Activated T-helper 2 cell treated with anti-CD3 and anti-CD28 coated beads, Interferon-gamma antibody, Interleukin-2, Interleukin-4, amounts not matched to agents 10 μg/mL and 5 μg/mL and 100 μg/mL, durations not matched to agents 14 hours and 24 hours and 36 hours (primary cell): ENCODE data around the gene DMPK. TPM values are rescaled to one million over a fixed set of nuclear protein-coding genes. Genes with fewer than 3 reads are reported as not detected.
"Not testable (repeated sequence)": the region's sequence is repeated elsewhere in the genome, so short reads cannot be mapped to it uniquely, and the experiment has no call there.

Experiments used
- DNase-seq: peaks from one replicate; pipeline ENCODE4 v3.0.0; 2021; ENCODE audit warnings: low spot score
- H3K27ac Mint-ChIP-seq: one replicate; pipeline ENCODE4 v1.8.0; 2021; ENCODE audit warnings: mixed read lengths
- H3K27me3 Mint-ChIP-seq: one replicate; pipeline ENCODE4 v1.8.0; 2021; ENCODE audit warnings: low read depth, mixed read lengths
- H3K36me3 Mint-ChIP-seq: one replicate; pipeline ENCODE4 v1.8.0; 2021; ENCODE audit warnings: low read depth, mixed read lengths
- H3K4me1 Mint-ChIP-seq: one replicate; pipeline ENCODE4 v1.8.0; 2021; ENCODE audit warnings: low read depth, mixed read lengths
- H3K4me3 Mint-ChIP-seq: one replicate; pipeline ENCODE4 v1.8.0; 2021; ENCODE audit warnings: low read depth, mild to moderate bottlenecking, moderate library complexity, mixed read lengths
- H3K9me3 Mint-ChIP-seq: one replicate; pipeline ENCODE4 v1.8.0; 2021; ENCODE audit warnings: mixed read lengths
- intact Hi-C: fragments of 100-400 bp; cut with micrococcal nuclease; formaldehyde crosslinking; loops from one replicate; pipeline ENCODE4 v1.15.1; 2023
- total RNA-seq: library from RNA; stranded (reverse); gene quantifications from 2 replicates; pipeline ENCODE4 v1.2.3, GENCODE V29; 2022

Gene DMPK
- total RNA-seq, 1 donor from 2014 or later: 23.4 TPM

DNA sequence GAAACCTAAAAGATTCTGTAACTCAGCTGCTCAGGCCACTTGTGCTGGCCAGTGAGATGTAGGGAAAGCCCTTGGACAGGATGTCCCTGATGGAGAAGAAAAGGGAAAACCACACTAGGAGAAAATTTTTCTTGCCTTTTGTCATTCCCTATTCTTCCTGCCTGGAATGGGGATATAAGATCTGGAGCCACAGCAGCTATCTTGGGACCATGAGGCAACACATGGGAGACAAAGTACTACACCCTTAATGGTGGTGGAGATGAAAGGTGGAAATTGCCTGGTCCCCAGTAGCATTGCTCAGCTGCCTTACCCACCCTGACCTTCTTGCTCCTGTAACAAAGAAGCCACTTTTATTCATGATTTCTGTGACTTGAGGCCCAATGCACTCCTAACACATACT is 23.4 kb upstream of the DMPK start:
- H3K4me1 Mint-ChIP-seq: peaks cover 9% of the 10 kb centered on the region
- DNase-seq: no peak
- H3K9me3 Mint-ChIP-seq: no peaks in the 10 kb centered on the region
- H3K27me3 Mint-ChIP-seq: peaks cover 8% of the 10 kb centered on the region
- H3K27ac Mint-ChIP-seq: no peak overlapping the region
- intact Hi-C loops: no loop called here
- H3K36me3 Mint-ChIP-seq: no peaks in the 10 kb centered on the region
- no peak overlapping the region for H3K4me3 Mint-ChIP-seq

DNA sequence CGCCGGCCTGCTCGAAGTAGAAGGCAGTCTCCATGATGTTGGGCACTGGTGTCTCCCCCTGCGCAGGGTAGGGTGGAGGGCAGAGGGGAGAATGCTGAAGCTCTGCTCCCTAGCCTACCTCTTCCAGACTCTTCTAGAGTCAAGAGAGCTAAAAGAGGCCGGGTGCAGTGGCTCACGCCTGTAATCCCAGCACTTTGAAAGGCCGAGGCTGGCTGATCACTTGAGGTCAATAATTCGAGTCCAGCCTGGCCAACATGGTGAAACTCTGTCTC is 22.6 kb upstream of the DMPK start:
- Mint-ChIP-seq H3K27ac (no peak overlapping the region), H3K4me1 (peaks cover 5% of the 10 kb centered on the region), H3K9me3 (no peaks in the 10 kb centered on the region), H3K27me3 (peaks cover 10% of the 10 kb centered on the region), H3K36me3 (no peaks in the 10 kb centered on the region), H3K4me3 (no peak overlapping the region)
- DNase-seq: no peak
- intact Hi-C loops: no loop called here

DNA sequence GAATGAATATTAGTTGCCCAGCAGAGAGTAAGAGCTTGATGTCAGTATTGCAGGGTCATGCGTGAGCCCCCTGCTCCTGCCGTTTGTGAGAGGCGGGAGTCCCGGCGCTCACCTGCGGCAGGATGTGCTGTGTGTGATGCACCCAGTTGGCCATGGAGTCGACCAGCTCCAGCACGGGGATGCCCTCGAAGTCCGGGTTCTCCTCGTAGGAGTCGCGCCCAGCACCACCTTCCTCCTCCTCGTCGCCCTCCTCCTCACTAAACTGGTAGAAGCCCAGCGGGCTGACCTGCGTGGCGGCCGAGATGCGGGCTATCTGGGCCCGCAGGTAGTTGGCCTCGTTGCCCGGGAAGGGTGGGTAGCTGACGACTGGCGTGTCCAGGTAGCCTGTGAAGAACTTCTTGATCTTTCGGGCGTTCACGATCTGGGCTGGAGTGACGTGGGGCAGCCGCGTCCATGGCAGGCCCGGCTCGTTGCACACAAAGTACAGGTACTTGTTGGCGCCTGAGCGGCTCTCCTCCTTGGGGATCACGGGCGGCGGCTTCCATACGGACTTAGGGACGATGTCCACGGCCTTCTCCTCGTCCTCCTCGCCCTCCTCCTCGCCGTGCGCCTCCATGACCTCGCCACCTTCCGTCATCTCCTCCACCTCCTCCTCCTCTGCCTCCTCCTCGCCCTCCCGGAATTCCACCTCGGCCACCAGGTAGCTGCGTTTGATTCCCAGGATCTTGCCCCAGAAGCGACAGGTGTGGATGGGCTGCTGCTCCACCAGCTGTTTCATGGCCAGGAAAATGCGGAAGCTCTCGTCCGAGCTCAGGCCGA is 22.1 kb upstream of the DMPK start:
- Mint-ChIP-seq H3K36me3 (no peaks in the 10 kb centered on the region), H3K27me3 (peaks cover 10% of the 10 kb centered on the region), H3K9me3 (no peaks in the 10 kb centered on the region), H3K4me3 (no peak overlapping the region), H3K4me1 (peaks cover 1% of the 10 kb centered on the region), H3K27ac (no peak overlapping the region)
- intact Hi-C loops: no loop called here
- DNase-seq: no peak

DNA sequence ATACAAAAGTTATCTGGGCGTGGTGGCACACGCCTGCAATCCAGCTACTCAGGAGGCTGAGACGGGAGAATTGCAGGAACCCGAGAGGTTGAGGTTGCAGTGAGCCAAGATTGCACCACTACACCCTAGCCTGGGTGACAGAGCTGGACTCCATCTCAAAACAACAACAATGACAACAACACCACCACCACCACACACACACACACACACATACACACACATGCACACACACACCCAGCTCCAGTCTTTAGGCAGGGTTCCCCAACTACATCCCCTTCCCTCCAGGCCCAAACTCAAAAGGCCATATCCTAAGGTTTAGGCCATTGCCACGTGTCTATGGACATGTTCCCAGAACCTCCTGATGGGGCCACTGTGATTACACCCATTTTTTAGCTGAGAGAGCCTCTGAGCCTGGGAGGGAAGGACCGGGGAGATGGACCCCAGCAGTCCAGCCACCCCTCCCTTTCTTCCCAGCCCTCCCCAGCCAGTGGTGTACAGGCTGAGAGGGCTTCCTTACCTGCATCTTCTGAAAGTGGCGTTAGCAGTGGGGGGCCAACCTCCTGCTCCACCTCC is 19.4 kb upstream of the DMPK start:
- Mint-ChIP-seq H3K36me3 (no peaks in the 10 kb centered on the region), H3K4me1 (peaks cover 4% of the 10 kb centered on the region), H3K27ac (no peak overlapping the region), H3K4me3 (no peak overlapping the region), H3K9me3 (no peaks in the 10 kb centered on the region), H3K27me3 (peaks cover 17% of the 10 kb centered on the region)
- intact Hi-C loops: no loop called here
- DNase-seq: no peak

DNA sequence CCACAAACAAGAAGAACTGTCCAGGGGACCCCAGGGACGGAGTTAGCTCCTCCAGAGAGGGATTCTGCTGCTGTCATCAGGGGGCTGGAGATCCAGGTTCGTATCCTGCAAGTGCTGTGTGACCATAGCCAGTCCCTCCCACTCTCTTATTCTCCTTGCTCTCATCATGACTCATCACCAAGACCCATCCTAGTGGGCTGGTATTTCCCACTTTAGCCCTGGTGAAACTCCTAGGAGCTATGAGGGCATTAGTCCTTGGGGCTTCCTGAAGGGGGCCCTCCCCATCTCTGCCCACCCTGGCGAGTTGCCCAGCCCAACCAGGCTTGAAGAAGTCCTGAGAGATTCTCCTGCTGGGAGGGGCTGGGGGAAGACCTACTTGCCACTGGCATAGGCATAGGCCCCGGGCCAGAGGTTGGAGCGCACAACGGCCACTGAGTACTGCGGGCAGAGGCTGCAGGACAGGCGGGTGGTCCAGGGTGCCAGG is 17.8 kb upstream of the DMPK start:
- intact Hi-C loops: no loop called here
- Mint-ChIP-seq H3K4me1 (peaks cover 4% of the 10 kb centered on the region), H3K9me3 (no peaks in the 10 kb centered on the region), H3K27ac (no peak overlapping the region), H3K4me3 (no peak overlapping the region), H3K36me3 (no peaks in the 10 kb centered on the region), H3K27me3 (peaks cover 30% of the 10 kb centered on the region)
- DNase-seq: no peak

DNA sequence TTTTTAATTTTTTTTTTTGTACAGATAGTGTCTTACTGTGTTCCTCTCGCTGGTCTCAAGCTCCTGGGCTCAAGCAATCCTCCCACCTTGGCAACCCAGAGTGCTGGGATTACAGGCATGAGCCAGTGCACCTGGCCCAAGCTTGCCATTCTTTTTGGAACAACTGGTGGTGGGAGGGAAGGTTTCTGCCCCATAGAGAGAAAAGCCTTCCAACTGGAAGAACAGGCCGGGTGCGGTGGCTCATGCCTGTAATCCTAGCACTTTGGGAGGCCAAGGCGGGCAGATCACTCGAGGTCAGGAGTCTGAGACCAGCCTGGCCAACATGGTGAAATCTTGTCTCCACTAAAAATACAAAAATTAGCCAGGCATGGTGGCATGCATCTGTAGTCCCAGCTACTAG is 17.3 kb upstream of the DMPK start:
- DNase-seq, H3K4me3 Mint-ChIP-seq, H3K9me3 Mint-ChIP-seq, H3K4me1 Mint-ChIP-seq, H3K36me3 Mint-ChIP-seq, H3K27ac Mint-ChIP-seq: not testable (repeated sequence)
- intact Hi-C loops: loop anchor here (1.0 kb wide), 1 partner anchor 29 kb away; no protein-coding TSS in a partner anchor
- H3K27me3 Mint-ChIP-seq: peaks cover 36% of the 10 kb centered on the region

DNA sequence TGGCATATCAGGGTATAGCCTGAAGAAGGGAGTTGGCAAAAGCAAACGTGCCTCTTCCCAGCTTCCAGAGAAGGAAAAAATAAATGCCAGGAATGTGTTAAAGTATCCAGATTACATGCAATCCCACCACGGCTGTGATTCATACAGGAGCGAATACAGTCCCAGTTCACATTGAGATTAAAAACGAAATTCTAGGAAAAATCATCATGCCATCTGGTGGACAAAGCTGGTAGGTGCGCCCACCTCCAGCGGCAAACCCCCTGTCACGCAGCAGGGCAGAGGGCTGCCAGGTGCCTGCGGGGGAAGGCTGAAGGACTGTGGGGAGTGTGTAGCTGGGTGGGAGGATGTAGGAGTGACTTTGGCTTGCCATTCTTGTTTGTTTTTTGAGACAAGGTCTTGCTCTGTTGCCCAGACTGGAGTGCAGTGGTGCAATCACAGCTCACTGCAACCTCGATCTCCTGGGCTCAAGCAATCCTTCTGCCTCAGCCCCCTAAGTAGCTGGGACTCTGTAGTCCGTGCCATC is 16.8 kb upstream of the DMPK start:
- H3K27me3 Mint-ChIP-seq: peaks cover 37% of the 10 kb centered on the region
- H3K4me3 Mint-ChIP-seq: no peak overlapping the region
- intact Hi-C loops: loop anchor here (1.0 kb wide), 1 partner anchor 29 kb away; no protein-coding TSS in a partner anchor
- DNase-seq: peak; percentile 33
- peaks cover 4% of the 10 kb centered on the region for H3K4me1 Mint-ChIP-seq
- H3K36me3 Mint-ChIP-seq: no peaks in the 10 kb centered on the region
- H3K27ac Mint-ChIP-seq: no peak overlapping the region
- H3K9me3 Mint-ChIP-seq: no peaks in the 10 kb centered on the region

DNA sequence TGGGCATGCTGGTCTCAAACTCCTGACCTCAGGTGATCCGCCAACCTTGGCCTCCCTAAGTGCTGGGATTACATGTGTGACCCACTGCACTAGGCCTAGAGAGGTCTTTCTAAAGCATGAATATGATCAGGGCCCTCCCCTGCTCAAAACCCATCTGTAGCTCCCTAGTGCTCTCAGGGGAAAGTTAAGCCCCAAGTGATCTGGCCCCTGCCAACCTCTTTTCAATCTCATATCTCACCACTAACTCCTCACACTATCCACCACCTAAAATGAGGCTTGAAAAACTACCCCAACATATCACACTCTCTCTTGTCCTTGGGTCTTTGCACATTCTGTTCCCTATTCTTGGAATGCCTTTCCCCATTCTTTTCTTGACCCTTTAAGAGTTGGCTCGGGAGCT is 12.3 kb upstream of the DMPK start:
- no peak overlapping the region for H3K4me3 Mint-ChIP-seq
- H3K27me3 Mint-ChIP-seq: peaks cover 34% of the 10 kb centered on the region
- H3K27ac Mint-ChIP-seq: no peak overlapping the region
- peaks cover 30% of the 10 kb centered on the region for H3K4me1 Mint-ChIP-seq
- DNase-seq: no peak
- intact Hi-C loops: no loop called here
- no peaks in the 10 kb centered on the region for H3K9me3 Mint-ChIP-seq
- H3K36me3 Mint-ChIP-seq: peaks cover 20% of the 10 kb centered on the region

DNA sequence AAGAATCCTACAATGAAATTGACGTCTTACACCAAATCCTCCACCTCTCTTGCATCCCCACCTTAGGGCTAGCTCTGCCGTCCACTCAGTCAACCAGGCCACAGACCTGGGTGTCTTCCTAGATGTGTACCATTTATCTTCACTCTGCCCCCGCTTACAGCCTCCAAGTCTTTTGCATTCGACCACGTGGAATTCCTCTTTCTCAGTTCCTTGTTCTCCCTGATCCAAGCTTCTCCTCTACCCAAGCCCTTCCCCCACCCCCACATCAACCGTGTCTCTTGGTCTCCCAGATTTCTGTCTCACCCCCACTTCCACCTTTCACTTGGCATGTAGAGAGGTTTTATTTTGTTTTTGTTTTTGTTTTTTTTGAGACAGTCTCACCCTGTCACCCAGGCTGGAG is 11.6 kb upstream of the DMPK start:
- Mint-ChIP-seq H3K27me3 (peaks cover 34% of the 10 kb centered on the region), H3K4me3 (peak overlapping the region; percentile 34), H3K4me1 (peaks cover 26% of the 10 kb centered on the region), H3K9me3 (no peaks in the 10 kb centered on the region), H3K27ac (peak overlapping the region; percentile 43), H3K36me3 (peaks cover 28% of the 10 kb centered on the region)
- DNase-seq: no peak
- intact Hi-C loops: loop anchor here (2.0 kb wide), 1 partner anchor 25 kb away; the partner anchor contains the start of gene SIX5

DNA sequence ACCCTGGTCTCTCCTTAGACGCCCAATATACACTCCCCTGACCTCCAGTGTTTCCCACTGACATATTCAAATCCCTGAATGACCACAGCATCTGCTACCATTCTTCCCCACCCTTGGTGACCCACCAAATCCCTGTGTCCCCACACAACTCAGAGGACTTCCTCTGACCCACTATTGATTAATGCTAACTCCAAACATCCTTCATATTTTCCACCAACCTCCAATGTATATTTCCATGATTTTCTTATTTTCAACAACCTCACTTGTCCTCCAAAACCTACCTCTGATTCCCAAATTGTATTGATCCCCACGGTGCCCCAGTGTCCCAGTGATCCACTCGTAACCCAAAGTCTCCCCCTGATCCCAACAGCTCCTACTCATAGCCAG is 10.9 kb upstream of the DMPK start:
- no peaks in the 10 kb centered on the region for H3K9me3 Mint-ChIP-seq
- H3K27me3 Mint-ChIP-seq: peaks cover 41% of the 10 kb centered on the region
- DNase-seq: no peak
- H3K36me3 Mint-ChIP-seq: peaks cover 35% of the 10 kb centered on the region
- peak overlapping the region; percentile 62 for H3K27ac Mint-ChIP-seq
- peaks cover 27% of the 10 kb centered on the region for H3K4me1 Mint-ChIP-seq
- intact Hi-C loops: loop anchor here (2.0 kb wide), 1 partner anchor 24 kb away; the partner anchor contains the start of gene SIX5
- peak overlapping the region; percentile 66 for H3K4me3 Mint-ChIP-seq

DNA sequence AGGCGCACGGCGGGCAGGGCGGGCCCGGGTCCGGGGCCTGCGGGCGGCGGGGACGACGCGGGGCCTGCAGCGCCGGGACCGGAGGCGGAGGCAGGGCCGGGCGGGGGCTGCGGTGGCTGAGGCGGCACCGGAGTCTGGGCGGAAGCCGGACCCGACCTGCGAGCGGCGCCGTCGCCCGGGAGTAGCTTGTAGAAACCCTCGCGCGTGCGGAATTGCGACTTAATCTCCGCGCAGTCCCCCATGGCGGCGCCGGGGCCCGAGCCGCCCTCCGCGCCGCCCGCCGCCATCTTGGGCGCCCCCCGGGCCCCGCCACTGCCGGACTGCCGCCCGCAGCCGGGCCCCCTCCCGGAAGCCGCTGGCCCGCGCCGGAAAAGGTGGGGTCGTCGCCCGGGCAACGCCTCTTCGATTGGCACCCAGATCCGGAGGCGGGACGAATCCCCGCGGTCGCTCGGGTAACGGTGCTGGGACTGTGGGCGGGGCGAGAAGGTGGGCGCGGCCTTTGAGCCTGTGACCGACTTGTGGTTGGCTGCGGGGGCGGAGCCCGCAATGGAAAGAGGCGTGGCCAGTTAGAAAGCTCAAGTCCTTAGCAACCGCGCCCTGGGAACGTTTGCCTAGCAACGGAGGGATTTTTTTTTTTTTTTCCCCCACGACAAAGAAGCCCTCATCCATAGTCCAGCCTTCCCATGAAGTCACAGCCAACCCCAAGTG is 10.3 kb upstream of the DMPK start, which contains the start of gene DMWD:
Gene DMWD, minus strand, starts transcription at position 376 of the 708 bp plus-strand sequence. Its CDS starts 89 bp downstream, at position 287.
- H3K36me3 Mint-ChIP-seq: peaks cover 40% of the 10 kb centered on the region
- peaks cover 27% of the 10 kb centered on the region for H3K4me1 Mint-ChIP-seq
- peak within 1 kb of the TSS; percentile 72 for H3K27ac Mint-ChIP-seq
- intact Hi-C loops: loop anchor here (1.0 to 2.0 kb wide), 2 partner anchors 13 to 24 kb away; partner anchors contain the start of gene SIX5
- H3K4me3 Mint-ChIP-seq: peak within 1 kb of the TSS; percentile 87
- no peaks in the 10 kb centered on the region for H3K9me3 Mint-ChIP-seq
- peaks cover 41% of the 10 kb centered on the region for H3K27me3 Mint-ChIP-seq
- peak; percentile 99 for DNase-seq

DNA sequence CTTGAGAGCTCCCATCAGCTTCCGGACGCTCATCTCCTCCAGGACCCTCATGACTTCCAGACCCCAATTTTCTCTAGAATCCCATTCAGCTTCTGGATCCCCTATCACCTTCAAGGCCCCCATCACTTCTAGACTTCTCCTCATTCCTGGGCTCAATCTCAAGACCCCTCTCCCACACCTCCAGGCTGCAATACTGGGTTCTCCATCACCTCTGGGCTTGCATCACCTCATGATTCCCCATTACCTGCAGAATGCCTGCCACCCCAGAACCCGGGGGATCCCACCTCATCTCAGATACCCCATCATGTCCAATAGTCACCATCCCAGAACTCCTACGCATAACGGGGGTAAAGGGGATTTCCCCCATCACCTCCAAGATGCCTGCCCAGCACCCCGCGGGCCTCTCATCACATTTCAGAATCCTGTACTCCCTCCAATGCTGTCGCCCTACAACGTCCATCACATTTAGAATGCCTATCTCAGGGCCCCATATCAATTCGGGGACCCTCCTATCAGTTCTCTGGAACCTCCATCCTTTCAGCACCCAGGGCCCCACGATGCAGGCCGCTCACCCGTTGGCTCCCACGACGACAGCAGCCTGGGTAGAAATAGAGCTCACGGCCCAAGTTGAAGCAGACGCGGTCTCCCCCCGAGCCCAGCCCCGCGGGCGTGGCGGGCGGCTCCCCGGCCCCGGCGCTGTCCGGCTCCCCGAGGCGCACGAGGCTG is 9.6 kb upstream of the DMPK start:
- peaks cover 40% of the 10 kb centered on the region for H3K27me3 Mint-ChIP-seq
- H3K4me1 Mint-ChIP-seq: peaks cover 27% of the 10 kb centered on the region
- peak overlapping the region; percentile 72 for H3K27ac Mint-ChIP-seq
- no peaks in the 10 kb centered on the region for H3K9me3 Mint-ChIP-seq
- intact Hi-C loops: loop anchor here (1.0 to 2.0 kb wide), 2 partner anchors 13 to 23 kb away; partner anchors contain the start of gene SIX5
- no peak for DNase-seq
- H3K36me3 Mint-ChIP-seq: peaks cover 47% of the 10 kb centered on the region
- H3K4me3 Mint-ChIP-seq: peak overlapping the region; percentile 87
